ENCODE results near the gene CABP4. TPM values are rescaled to one million over a fixed set of nuclear protein-coding genes. Genes with fewer than 3 reads are reported as not detected.
A peak's percentile ranks its signal among the peaks of the same experiment; 100 is the strongest.

The CABP4 gene
- polyA plus RNA-seq, 4 donors, result 0.35 to 1.9 (median 0.93) TPM

GRCh38 chr11:67506426-67507051 is 51.4 kb downstream of the CABP4 start:
- no peak for DNase-seq (ENCODE audit: low read depth in 4 of 4, low spot score in 2 of 4)

GRCh38 chr11:67507242-67507863 is 52.2 kb downstream of the CABP4 start:
- DNase-seq (ENCODE audit: low read depth in 4 of 4, low spot score in 2 of 4), result no peak

- peak; percentile 88 to 98 (median 92) for DNase-seq (ENCODE audit: low read depth in 4 of 4, low spot score in 2 of 4)
Observed at GRCh38 chr11:67507864-67508485, 52.8 kb downstream of the CABP4 start, which contains the start of gene CDK2AP2. Gene CDK2AP2, minus strand, starts transcription at chr11:67508162. Its CDS starts 80 bp downstream, at chr11:67508082.

- DNase-seq (ENCODE audit: low read depth in 4 of 4, low spot score in 2 of 4), result peak; percentile 90 to 94 (median 92)
Observed at GRCh38 chr11:67508486-67509121, 53.5 kb downstream of the CABP4 start.

GRCh38 chr11:67510023-67510345 is 54.8 kb downstream of the CABP4 start:
- DNase-seq (ENCODE audit: low read depth in 4 of 4, low spot score in 2 of 4), result no peak

Other genes starting within 250 kb of the CABP4 start
- gene GRK2, start 188.9 kb upstream of the CABP4 start, polyA plus RNA-seq (ENCODE audit: insufficient read length in 4 of 4), result 10 to 100 TPM; 51.5 to 68.7 (median 53.0) TPM
- 10 to 100 TPM; 17.4 to 60.8 (median 40.3) TPM for gene ANKRD13D, start 166.1 kb upstream of the CABP4 start, polyA plus RNA-seq (ENCODE audit: insufficient read length in 4 of 4)
- gene SSH3, start 151.8 kb upstream of the CABP4 start, polyA plus RNA-seq (ENCODE audit: insufficient read length in 4 of 4), result 10 to 100 TPM; 17.4 to 37.5 (median 28.5) TPM
- 10 to 100 TPM; 18.8 to 40.4 (median 33.4) TPM for gene POLD4, start 101.8 kb upstream of the CABP4 start, polyA plus RNA-seq (ENCODE audit: insufficient read length in 4 of 4)
- 1 to 10 TPM; 4.9 to 9.2 (median 5.8) TPM for gene CLCF1, start 81.8 kb upstream of the CABP4 start, polyA plus RNA-seq (ENCODE audit: insufficient read length in 4 of 4)
- gene RAD9A, start 63.4 kb upstream of the CABP4 start, polyA plus RNA-seq (ENCODE audit: insufficient read length in 4 of 4), result 10 to 100 TPM; 16.7 to 34.8 (median 28.9) TPM
- gene PPP1CA, start 53.5 kb upstream of the CABP4 start, polyA plus RNA-seq (ENCODE audit: insufficient read length in 4 of 4), result 100 to 1,000 TPM; 150 to 187 (median 162) TPM
- gene TBC1D10C, start 51.3 kb upstream of the CABP4 start, polyA plus RNA-seq (ENCODE audit: insufficient read length in 4 of 4), result 10 to 100 TPM in 2 of 4 donors, 1 to 10 TPM in 2; 3.0 to 11.7 (median 6.7) TPM
- gene CARNS1, start 39.7 kb upstream of the CABP4 start, polyA plus RNA-seq (ENCODE audit: insufficient read length in 4 of 4), result 1 to 10 TPM; 1.3 to 5.0 (median 3.1) TPM
- 10 to 100 TPM; 40.5 to 48.6 (median 44.9) TPM for gene RPS6KB2, start 26.9 kb upstream of the CABP4 start, polyA plus RNA-seq (ENCODE audit: insufficient read length in 4 of 4)
- 1 to 10 TPM; 1.3 to 2.5 (median 2.2) TPM for gene PTPRCAP, start 17.7 kb upstream of the CABP4 start, polyA plus RNA-seq (ENCODE audit: insufficient read length in 4 of 4)
- 10 to 100 TPM; 57.9 to 94.3 (median 77.1) TPM for gene CORO1B, start 11.9 kb upstream of the CABP4 start, polyA plus RNA-seq (ENCODE audit: insufficient read length in 4 of 4)
- gene GPR152, start 2.6 kb upstream of the CABP4 start, polyA plus RNA-seq (ENCODE audit: insufficient read length in 4 of 4), result under 1 TPM in 1 of 4 donors, not detected in 3; 0.09 TPM
- 10 to 100 TPM; 41.7 to 80.2 (median 64.6) TPM for gene TMEM134, start 13.9 kb downstream of the CABP4 start, polyA plus RNA-seq (ENCODE audit: insufficient read length in 4 of 4)
- 10 to 100 TPM; 58.4 to 79.5 (median 70.7) TPM for gene AIP, start 27.7 kb downstream of the CABP4 start, polyA plus RNA-seq (ENCODE audit: insufficient read length in 4 of 4)
- 10 to 100 TPM; 27.5 to 41.0 (median 37.8) TPM for gene PITPNM1, start 50.0 kb downstream of the CABP4 start, polyA plus RNA-seq (ENCODE audit: insufficient read length in 4 of 4)
- 10 to 100 TPM; 34.0 to 68.5 (median 55.9) TPM for gene CDK2AP2, start 52.8 kb downstream of the CABP4 start, polyA plus RNA-seq (ENCODE audit: insufficient read length in 4 of 4)
- gene CABP2, start 68.1 kb downstream of the CABP4 start, polyA plus RNA-seq (ENCODE audit: insufficient read length in 4 of 4), result under 1 TPM; 0.30 to 0.68 (median 0.33) TPM
- gene GSTP1, start 128.5 kb downstream of the CABP4 start, polyA plus RNA-seq (ENCODE audit: insufficient read length in 4 of 4), result 100 to 1,000 TPM; 694 to 850 (median 763) TPM
- gene NDUFV1, start 151.6 kb downstream of the CABP4 start, polyA plus RNA-seq (ENCODE audit: insufficient read length in 4 of 4), result 100 to 1,000 TPM; 154 to 243 (median 225) TPM
- 1 to 10 TPM; 3.7 to 7.7 (median 6.6) TPM for gene NUDT8, start 174.6 kb downstream of the CABP4 start, polyA plus RNA-seq (ENCODE audit: insufficient read length in 4 of 4)
- under 1 TPM in 2 of 4 donors, not detected in 2; 0.22 TPM for gene TBX10, start 184.4 kb downstream of the CABP4 start, polyA plus RNA-seq (ENCODE audit: insufficient read length in 4 of 4)
- gene ACY3, start 195.4 kb downstream of the CABP4 start, polyA plus RNA-seq (ENCODE audit: insufficient read length in 4 of 4), result 10 to 100 TPM; 21.9 to 32.3 (median 27.4) TPM
- gene ALDH3B2, start 219.3 kb downstream of the CABP4 start, polyA plus RNA-seq (ENCODE audit: insufficient read length in 4 of 4), result 1 to 10 TPM; 1.9 to 5.4 (median 2.3) TPM